ENCODE measurements around the gene SUCLG2. TPM values are rescaled to one million over a fixed set of nuclear protein-coding genes. Genes with fewer than 3 reads are reported as not detected.

The SUCLG2 gene
- total RNA-seq, 4 donors from 2014 or later: 55.2 to 69.3 (median 63.4) TPM

DNA sequence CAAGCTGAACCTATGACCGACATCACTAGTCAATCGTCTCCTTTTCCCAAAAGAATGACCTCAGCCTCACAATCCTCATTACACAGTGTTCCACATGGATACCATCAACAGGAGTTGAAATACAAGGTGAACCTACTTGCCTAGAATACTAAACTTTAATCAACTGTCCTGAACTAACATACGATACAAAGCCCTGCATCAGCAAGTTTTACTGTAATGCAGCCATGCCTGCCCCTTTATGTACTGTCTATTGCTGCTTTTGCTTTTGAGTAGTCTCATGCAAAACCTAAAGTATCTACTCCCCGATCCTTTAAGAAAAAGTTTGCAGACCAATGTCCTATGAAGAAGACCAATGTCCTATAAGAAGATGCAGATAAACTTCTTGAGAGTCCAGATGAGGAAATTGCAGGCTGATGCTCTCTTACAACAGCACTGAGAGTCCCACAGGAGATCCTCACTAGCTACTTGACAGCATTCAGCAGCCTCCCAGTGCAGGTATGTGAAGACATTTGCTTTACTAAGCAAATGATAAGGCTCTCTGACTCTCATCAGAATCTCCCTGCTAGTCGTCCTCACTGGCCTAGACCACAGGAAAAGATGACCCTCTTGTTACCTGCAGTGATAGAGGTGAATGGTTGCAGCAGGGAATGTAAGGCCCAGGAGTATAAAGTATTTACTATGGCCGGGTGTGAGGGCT is 23.6 kb downstream of the SUCLG2 start:
- no peaks in the 10 kb centered on the region for H3K36me3 ChIP-seq
- 82% methylated on average over 6 of the region's 6 CpGs for WGBS
- peaks cover 0 to 13% (median 9%) of the 10 kb centered on the region in 4 donors for H3K4me1 ChIP-seq
- H3K4me3 ChIP-seq: no peak overlapping the region
- intact Hi-C loops (cut with DNase I): no loop called here
- H3K27me3 ChIP-seq: no peaks in the 10 kb centered on the region
- no peak for TF ChIP-seq EP300 (IDR thresholded peaks at IDR 0.05)
- TF ChIP-seq, protein P1, sequence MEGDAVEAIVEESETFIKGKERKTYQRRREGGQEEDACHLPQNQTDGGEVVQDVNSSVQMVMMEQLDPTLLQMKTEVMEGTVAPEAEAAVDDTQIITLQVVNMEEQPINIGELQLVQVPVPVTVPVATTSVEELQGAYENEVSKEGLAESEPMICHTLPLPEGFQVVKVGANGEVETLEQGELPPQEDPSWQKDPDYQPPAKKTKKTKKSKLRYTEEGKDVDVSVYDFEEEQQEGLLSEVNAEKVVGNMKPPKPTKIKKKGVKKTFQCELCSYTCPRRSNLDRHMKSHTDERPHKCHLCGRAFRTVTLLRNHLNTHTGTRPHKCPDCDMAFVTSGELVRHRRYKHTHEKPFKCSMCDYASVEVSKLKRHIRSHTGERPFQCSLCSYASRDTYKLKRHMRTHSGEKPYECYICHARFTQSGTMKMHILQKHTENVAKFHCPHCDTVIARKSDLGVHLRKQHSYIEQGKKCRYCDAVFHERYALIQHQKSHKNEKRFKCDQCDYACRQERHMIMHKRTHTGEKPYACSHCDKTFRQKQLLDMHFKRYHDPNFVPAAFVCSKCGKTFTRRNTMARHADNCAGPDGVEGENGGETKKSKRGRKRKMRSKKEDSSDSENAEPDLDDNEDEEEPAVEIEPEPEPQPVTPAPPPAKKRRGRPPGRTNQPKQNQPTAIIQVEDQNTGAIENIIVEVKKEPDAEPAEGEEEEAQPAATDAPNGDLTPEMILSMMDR (IDR thresholded peaks at IDR 0.05): no peak
- no peak for TF ChIP-seq POLR2A (IDR thresholded peaks at IDR 0.05; ENCODE audit: low read depth)
- TF ChIP-seq POLR2AphosphoS5 (IDR thresholded peaks at IDR 0.05): no peak
- no peak for DNase-seq (ENCODE audit: extremely low spot score)
- no peaks in the 10 kb centered on the region for H3K9me3 ChIP-seq
- H3K27ac ChIP-seq (replicated peaks in 1 of 4): no peak overlapping the region

DNA sequence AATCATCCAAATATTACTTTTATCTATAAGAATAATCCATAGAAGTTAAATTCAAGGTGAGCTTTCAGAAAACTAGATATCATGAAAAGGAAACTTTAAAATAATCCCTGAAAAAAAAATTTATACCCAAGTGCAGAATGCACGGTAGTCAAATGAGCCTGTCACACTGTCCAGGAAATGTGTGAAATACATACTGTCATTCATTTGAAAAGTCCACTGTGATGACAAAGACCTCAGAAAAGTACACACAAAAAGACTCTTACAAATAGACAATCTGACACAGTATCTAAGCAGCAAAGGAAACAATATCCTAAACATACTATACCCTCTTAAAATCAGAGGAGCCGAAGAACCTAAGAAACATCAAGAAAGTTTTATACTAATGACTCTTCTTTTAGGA is 29.7 kb downstream of the SUCLG2 start:
- intact Hi-C loops (cut with DNase I): no loop called here
- no peaks in the 10 kb centered on the region for H3K9me3 ChIP-seq
- no peaks in the 10 kb centered on the region for H3K27me3 ChIP-seq
- peaks cover 0 to 14% (median 4%) of the 10 kb centered on the region in 4 donors for H3K36me3 ChIP-seq
- WGBS: 72% methylated on average over 2 of the region's 2 CpGs
- no peak for DNase-seq (ENCODE audit: extremely low spot score)
- peaks cover 0 to 12% (median 6%) of the 10 kb centered on the region in 4 donors for H3K4me1 ChIP-seq
- H3K4me3 ChIP-seq: no peak overlapping the region
- H3K27ac ChIP-seq (replicated peaks in 1 of 4): no peak overlapping the region
- TF ChIP-seq EP300 (IDR thresholded peaks at IDR 0.05): no peak
- TF ChIP-seq POLR2A (IDR thresholded peaks at IDR 0.05; ENCODE audit: low read depth): no peak
- TF ChIP-seq, protein P1 (IDR thresholded peaks at IDR 0.05): no peak
- TF ChIP-seq POLR2AphosphoS5 (IDR thresholded peaks at IDR 0.05): no peak

DNA sequence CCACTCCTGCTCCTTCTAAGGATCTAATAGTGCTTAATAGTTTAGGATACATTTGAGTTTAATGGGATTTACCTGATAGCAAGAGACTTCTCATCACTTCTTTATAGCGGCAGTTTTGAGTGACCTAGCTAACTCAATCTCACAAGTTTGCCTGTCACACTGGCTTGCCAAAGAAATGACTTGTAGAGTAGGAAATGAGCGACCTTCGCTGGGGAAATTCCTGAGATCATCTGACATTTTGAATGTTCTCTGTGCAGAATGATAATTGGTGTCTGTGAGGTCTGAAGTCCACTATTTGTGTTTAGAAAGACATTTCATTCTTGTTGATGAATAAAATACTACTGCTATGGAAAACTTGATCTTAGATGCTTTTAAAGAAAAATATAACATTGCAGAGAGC is 30.3 kb downstream of the SUCLG2 start:
- Histone ChIP-seq H3K4me1 (peaks cover 0 to 15% (median 12%) of the 10 kb centered on the region in 4 donors), H3K27ac (replicated peaks in 1 of 4) (no peak overlapping the region), H3K9me3 (no peaks in the 10 kb centered on the region), H3K36me3 (peaks cover 0 to 17% (median 7%) of the 10 kb centered on the region in 4 donors), H3K4me3 (no peak overlapping the region), H3K27me3 (no peaks in the 10 kb centered on the region)
- WGBS: 89% methylated on average over 3 of the region's 3 CpGs
- TF ChIP-seq, protein P1 (IDR thresholded peaks at IDR 0.05): no peak
- TF ChIP-seq POLR2A (IDR thresholded peaks at IDR 0.05; ENCODE audit: low read depth) (no peak), POLR2AphosphoS5 (IDR thresholded peaks at IDR 0.05) (no peak), EP300 (IDR thresholded peaks at IDR 0.05) (no peak)
- DNase-seq (ENCODE audit: extremely low spot score): no peak
- intact Hi-C loops (cut with DNase I): no loop called here

DNA sequence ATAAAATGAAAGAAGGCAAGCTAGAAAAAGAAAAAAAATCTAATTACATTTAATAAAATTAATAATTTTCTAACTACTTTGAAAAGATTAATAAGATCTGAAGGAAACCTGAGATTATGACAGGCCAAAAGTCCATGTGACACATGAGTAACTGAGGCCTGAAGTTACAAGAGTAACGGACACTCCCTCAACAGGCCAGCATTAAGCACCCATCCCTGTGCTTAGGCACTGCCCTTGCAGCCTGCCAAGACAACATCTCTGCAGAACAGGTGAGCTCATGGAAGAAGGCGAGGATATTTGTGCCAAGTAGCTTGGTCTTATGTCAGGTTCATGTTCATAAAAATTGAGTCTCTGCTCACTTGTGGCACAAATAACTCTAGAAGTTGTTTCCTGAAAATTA is 31.8 kb downstream of the SUCLG2 start:
- no peak for DNase-seq (ENCODE audit: extremely low spot score)
- Histone ChIP-seq H3K4me1 (peaks cover 0 to 16% (median 13%) of the 10 kb centered on the region in 4 donors), H3K27ac (replicated peaks in 1 of 4) (no peak overlapping the region), H3K9me3 (no peaks in the 10 kb centered on the region), H3K36me3 (peaks cover 0 to 21% (median 7%) of the 10 kb centered on the region in 4 donors), H3K4me3 (no peak overlapping the region), H3K27me3 (no peaks in the 10 kb centered on the region)
- intact Hi-C loops (cut with DNase I): no loop called here
- TF ChIP-seq EP300 (IDR thresholded peaks at IDR 0.05) (no peak), POLR2AphosphoS5 (IDR thresholded peaks at IDR 0.05) (no peak), POLR2A (IDR thresholded peaks at IDR 0.05; ENCODE audit: low read depth) (no peak)
- TF ChIP-seq, protein P1 (IDR thresholded peaks at IDR 0.05): no peak
- 88% methylated on average over 2 of the region's 2 CpGs for WGBS
